ENCODE measurements around the gene BTBD8.

DNA sequence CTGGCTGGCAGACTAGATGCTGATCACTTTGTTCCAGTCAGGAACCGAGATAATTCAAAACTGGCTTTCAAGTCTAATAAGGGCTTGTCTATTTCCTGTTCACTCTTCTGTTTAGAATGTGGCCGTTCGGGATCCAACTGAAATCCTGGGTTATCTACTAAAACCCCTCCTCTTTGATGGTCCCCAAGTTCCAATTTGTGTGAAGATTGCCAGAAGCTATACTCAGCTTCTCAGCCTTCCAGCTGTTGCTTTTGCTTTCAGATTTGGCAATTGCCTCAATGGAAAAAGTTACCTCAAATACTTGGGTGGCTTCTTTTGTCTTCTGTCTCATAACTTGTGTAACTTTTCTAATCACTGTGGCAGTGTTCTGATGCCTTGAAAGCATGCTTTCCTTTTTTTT, 43.7 kb downstream of the BTBD8 start:
- no peak for TF ChIP-seq POLR2AphosphoS5 (IDR thresholded peaks at IDR 0.05)
- TF ChIP-seq, protein P1, sequence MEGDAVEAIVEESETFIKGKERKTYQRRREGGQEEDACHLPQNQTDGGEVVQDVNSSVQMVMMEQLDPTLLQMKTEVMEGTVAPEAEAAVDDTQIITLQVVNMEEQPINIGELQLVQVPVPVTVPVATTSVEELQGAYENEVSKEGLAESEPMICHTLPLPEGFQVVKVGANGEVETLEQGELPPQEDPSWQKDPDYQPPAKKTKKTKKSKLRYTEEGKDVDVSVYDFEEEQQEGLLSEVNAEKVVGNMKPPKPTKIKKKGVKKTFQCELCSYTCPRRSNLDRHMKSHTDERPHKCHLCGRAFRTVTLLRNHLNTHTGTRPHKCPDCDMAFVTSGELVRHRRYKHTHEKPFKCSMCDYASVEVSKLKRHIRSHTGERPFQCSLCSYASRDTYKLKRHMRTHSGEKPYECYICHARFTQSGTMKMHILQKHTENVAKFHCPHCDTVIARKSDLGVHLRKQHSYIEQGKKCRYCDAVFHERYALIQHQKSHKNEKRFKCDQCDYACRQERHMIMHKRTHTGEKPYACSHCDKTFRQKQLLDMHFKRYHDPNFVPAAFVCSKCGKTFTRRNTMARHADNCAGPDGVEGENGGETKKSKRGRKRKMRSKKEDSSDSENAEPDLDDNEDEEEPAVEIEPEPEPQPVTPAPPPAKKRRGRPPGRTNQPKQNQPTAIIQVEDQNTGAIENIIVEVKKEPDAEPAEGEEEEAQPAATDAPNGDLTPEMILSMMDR (IDR thresholded peaks at IDR 0.05): no peak
- no peak for TF ChIP-seq POLR2A (IDR thresholded peaks at IDR 0.05)
- TF ChIP-seq EP300 (IDR thresholded peaks at IDR 0.05): no peak

All from suprapubic skin (tissue), 4 donors.